ENCODE measurements around the gene BRF1.

DNA sequence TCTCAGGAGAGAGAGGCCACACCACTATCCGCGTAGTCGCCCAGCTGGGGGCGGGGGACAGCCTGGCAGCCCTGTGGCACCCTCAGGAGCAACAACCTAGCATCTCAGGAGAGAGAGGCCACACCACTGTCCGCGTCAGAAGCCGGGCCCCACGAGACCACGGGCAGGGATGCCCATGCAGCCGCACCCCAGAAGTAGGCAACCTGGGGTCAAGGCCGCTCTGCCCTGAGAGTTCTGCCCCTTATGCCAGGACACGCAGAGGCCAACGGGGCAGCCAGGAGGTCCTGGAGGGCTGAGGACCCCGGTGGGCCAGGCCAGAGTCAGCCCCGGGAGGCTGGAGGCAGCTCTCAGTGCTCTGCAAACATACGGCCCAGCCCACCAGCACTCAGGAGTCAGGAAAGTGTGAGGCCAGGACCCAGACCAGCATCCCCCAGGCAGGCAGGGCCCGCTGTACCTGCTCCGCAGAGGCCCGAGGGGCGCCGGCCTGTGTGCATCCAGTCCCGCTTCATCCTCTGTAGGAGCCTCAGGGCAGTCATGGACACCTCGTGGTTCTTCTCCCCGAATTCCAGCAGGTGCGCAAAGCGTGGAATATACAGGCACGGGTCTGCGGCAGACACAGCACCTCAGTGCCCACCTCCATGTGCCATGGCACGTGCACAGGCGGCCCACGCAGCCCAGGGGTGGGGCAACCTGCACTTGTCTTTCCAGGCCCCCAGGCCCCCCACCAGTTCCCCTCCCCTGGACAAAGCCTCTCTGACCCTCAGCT lies 59.8 kb downstream of the BRF1 start:
- TF ChIP-seq CTCF (conservative IDR thresholded peaks at IDR 0.05; ENCODE audit: low read depth, low read length) (no peak), EZH2 (IDR thresholded peaks at IDR 0.05; ENCODE audit: borderline replicate concordance, low read depth, low read length, poor library complexity, severe bottlenecking) (no peak)

Measured in A673 (cell line).